ENCODE data around the gene DOCK10.
"Not testable (repeated sequence)": the region's sequence is repeated elsewhere in the genome, so short reads cannot be mapped to it uniquely, and the experiment has no call there.

DOCK10 gene

DNA sequence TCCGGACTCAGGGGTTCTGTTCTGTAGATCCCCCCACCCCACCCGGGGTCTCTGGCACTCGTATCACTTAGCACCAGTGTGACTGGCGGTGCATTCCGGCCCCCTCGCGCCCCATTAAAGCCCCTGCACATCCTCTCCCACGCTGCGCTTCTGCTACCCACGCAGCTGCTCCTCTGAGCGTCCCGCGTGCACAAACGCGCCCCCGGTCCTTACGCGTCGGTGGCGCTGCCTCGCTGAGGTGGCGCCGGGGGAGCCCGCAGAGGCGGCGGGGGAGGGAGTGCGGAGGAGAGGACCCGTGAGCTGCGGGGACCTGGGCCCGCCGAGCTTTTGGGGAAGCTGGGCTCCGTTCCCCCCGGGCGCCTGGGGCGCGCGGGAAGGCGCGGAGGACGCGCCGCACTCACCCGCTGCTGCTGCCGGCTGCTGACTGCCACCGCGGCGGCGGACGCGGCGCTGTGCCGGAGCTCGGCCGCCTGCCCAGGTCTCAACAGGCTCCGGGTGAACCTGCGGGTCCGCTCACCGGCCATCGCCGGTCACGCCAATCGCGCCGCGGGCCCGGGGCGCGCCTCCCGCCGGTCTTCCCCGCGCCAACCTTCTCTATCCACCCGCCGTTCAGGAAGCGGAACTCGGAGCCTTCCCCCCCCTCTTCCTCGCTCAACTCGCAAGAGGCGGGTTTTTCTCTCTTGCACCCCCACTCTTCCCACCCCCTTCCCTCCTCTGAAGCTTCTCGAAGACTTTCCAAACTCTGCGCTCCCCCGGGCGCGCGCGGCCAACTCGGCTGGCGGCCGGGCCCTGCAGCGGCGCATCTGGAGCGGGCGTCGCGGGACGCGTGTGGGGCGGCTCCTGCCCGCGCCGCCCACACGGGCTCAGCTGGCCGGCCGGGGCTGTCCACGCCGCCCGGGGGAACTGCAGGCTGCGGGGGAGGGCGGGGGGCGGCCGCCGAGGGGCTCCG, at the start of gene DOCK10:
DOCK10 (minus strand) TSS at position 618 of the 949 bp plus-strand sequence; CDS start at position 524, 94 bp downstream.
- no peak for FAIRE-seq

DNA sequence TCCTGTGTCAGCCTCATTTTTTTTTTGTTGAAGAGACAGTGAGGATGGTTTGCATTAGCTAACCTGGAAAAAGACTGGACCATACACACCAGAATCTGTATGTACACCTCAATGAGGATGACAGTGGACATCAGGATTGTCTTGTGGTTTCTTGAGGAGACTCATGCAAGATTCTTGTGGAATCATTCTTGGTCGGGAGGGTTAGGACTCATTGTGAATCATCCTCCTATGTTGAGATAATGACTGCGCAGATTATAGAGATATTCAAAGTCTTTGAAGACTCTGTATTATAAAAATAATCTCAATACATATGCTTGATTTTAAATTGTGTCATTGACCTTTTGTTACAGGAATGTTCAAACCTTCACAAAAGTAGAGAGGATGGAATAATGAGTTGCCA, 49.1 kb upstream of the DOCK10 start:
- no peak for FAIRE-seq

DNA sequence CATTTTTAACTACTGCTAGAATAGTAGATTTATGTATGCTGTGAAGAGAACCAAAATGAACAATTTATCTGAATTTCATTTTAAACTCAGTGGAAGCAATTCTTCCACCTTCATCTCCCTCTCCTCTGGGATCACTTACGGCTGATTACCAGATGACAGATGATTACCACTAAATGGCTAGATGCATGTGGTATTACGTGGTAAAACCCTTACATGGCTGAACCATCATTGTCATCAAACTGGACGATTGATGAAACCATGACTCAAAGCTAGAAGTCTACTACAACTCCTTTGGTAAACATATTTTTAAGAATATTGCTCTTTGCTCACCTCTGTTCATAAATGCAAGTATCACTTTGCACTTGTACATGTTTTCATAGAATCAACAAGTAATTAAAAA, 48.5 kb upstream of the DOCK10 start:
- no peak for FAIRE-seq

DNA sequence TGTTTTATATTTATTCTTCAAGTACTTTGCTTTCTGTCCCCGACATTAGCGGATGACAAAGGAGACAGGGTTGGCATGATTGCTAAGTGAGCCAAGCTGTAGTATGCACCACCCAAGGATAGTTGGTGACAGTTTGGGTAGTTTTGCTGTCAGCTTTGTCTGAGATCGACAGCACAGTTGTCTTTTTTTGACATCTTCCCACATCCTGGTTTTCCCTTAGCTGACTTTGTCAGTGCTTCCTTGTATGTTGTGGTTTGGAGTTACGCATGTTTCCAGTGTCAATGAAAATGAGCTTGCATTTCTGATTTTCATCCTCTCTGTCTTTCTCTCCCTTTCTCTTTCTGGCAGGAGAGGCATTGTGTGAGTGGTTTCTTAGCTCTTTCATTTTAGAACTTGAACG, 44.6 kb upstream of the DOCK10 start:
- FAIRE-seq, result no peak

DNA sequence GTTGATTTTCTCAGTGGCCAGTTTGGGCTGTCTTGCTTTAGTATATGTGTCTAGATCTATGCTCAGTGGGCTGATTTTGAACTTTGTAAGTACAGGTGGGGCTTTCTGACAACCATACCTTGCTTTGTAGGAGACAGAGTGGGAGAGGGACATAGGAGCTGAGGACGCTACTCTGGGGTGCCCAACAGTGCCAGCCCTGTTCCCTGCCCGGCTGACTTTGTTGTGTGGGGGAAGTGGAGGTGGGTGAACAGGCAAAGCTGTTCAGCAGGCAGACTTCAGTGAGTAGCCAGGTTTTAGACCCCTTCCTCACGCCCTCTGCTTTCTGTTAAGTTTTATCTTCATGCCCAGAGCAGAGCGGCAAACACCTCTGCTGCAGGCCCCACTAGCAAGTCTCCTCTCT, 44.2 kb upstream of the DOCK10 start:
- FAIRE-seq, result no peak

DNA sequence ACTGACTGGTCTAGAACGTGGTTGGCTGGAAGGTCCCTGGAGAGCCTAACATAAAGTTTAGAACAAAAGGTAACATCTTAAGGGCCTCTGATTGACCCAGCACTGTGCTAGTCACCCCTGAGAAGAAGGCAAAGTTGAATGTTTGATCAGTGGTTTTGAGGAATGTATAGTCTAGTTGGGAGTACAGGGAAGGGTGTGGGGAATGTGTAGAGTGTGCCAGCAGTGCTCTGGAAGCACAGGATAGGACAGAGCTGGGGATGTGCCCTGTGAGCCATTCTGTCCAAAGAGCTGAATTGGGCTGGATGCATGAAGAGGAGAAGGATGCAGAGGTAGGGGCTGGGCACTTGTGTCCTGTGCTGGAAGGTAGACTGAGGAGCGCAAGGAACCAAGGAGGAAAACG, 41.0 kb upstream of the DOCK10 start:
- FAIRE-seq, result no peak

DNA sequence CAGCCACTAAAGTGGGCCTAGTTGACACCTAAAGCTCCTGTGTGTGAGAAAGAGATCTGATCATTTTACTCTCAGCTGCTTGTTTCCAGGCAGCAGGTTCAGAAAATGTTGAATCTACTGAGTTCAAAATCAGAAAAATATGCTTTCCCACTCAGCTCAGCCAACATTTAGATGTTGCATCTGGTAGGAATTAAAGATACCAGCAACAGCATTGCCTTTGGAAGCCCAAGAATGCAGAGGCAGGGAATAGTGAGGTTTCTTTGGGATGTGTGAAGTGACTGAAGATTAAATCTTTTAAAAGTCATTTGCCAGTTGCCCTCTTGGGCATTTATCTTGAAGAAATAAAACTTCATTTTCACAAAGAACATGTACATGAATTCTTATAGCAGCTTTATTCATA, 33.9 kb upstream of the DOCK10 start:
- no peak for FAIRE-seq

DNA sequence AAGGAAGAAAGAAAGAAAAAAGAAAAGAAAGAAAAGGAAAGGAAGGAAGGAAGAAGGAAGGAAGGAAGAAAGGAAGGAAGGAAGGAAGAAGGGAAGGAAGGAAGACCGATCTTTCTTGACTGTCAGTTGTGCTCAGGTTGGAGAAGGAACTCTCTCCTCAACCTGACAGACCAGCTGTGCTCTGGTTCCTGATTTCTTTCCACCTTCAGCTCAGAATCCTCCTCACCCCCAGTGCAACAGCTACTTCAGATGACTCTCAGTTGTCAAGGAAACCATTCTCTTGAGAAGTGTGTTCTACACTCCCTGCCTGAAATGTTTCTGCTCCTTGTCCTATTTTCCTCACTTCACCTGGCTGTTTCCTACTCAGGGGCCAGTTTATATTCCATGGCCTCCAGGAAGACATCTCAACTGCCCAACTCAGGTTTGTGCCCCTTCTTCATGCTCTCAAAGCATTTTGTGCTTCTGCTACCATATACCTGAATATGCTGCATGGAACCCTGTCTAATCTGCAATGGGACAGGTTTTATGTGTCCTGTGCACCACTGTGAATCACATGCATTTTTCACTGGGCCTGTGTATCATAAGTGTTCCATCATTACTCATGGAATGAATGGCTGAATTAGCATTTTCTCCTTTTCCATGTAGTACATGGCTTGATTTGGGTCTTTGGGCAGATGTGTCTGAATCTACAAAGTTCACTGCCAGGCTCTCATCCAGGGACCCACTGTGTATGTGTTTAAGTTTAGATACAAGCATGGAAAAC, 32.8 kb upstream of the DOCK10 start:
- FAIRE-seq, result no peak

DNA sequence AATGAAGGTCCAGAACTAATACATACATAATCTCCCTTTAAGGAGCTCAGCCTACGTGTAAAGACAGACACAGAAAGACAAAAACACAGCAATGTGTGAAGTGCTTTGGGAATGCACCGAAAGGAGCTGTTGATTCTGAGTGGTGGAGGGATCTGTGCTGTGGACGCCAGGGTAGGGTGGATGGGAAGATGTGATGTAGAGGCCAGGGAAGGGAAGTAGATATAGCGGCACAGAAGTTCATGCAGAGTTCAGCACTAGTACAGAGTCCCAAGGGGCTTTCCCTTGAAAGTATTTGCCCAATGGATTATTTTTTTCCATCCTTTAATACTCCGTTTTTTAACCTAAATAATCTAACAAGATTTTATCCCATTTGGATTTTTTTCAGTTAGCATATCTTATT, 32.1 kb upstream of the DOCK10 start:
- FAIRE-seq, result no peak

DNA sequence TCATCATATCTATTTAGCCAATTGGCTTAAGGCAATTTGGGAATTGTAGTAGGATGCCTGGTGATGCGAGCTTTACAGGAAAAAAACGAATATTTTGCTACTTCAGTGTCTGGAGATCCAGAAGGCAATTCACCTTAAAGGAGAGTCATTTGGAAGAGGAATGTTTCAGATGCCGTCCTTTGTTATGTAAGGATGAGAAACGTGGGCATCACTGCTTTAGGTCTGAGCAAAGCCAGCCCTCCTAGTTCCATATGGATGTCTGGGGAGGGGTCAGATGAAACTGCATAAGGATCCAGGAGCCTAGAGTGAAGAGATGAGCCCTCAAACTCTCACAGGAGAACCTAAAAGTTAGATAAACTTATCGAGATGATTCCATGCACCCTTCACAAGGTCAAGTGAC, 30.9 kb upstream of the DOCK10 start:
- FAIRE-seq, result no peak

DNA sequence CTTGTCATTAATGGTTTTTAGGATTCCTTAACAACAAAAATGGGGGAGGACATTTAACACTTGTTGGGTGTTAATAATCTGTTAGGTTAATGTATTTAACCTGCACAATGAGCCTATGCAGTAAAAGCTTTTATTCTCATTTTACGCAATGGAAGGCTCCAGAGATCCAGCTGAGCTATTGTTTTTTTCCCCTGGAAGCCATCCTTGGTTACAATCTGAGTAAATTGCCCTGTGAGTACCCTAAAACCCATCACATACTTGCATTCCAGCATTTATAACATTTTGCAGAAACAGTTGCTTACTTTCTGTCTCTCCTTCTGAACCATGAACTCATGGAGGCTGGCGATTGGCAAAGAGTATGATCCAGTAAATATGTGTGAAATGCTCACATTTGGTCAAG, 30.2 kb upstream of the DOCK10 start:
- no peak for FAIRE-seq

DNA sequence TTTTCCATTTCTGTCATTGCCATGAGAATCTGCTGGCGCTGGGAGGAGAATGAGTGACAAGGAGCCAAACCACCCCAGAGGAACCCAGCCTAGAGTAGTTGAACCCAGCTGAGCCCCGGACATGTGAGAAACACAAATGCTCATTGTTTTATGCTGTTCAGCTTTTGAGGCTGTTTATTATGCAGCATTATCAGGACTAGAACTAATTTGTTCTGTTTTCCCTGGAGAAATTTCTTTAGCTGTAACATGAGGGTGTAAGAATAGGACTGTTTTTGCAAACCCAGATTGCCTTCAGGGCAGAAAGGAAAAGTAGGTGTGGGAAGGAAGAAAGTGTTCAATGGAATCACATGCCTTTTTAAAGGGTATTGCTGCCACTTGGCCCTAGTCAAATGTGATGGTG, 28.5 kb upstream of the DOCK10 start:
- FAIRE-seq, result no peak

DNA sequence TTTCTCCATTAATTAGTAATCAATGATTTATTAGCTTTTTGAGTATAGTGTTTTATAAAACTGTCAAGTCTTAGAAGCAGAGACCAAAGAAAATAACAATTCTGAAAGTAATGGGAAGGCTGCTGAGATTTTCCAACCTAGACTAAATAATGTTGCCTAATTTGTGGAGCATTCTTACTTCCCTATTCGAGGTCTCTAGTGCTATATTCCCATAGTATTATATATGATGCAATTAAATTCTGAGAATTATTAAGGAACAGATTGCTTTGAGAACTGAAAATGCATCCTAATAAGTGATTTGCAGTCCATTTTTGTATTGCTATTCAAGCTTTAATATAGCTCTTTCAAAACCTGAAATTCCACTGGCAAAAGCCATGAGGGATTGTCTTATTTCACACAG, 27.7 kb upstream of the DOCK10 start:
- FAIRE-seq, result no peak

DNA sequence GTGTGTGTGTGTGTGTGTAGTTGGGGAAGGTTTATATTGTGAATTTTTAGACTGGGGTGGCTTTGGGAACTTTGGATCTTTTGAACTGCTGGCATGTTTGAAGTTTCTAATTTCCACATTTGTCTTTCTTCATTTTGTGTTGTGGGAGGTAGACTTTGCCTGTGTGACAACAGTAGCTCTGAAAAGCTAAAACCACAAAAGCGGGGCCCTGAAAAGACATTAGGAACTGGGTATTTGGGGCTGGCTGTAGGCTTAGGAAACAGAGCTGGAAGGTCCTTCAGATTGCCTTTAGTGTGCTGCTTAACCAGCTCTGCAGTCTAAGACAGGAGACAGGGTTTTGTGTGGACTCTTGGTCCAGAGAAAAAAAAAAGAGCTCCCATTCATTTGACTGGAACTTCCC, 27.2 kb upstream of the DOCK10 start:
- FAIRE-seq, result no peak

DNA sequence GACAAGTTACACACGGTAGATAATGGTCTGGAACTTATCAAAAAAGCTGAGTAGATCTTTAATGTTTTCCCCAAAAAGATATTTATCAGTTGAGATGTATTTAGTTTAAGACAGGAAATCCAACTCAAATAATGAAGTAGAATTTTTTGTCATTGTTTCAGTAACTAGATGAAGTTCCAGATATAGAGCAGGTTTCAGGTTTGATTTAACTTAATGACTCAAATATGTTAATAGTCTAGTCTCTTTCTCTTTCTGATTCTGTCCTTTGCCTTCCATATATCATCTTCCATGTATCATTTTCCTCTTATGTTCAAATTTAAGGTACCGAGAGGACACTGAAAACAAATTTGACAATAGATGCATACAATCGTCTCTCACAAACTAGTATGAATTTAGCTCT, 23.6 kb upstream of the DOCK10 start:
- FAIRE-seq, result no peak

DNA sequence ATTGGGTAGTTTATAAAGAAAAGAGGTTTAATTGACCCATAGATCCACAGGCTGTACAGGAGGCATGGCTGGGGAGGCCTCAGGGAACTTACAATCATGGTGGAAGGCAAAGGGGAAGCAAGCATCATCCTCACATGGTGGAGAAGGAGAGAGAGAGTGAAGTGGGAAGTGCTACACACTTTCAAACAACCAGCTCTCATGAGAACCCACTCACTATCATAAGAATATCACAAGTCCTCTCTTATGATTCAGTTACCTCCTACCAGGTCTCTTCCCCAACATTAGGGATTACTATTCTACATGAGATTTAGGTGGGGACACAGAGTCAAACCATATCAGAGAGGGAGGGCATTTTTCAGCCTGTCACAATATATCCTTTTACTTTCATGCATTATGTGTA, 22.7 kb upstream of the DOCK10 start:
- no peak for FAIRE-seq

DNA sequence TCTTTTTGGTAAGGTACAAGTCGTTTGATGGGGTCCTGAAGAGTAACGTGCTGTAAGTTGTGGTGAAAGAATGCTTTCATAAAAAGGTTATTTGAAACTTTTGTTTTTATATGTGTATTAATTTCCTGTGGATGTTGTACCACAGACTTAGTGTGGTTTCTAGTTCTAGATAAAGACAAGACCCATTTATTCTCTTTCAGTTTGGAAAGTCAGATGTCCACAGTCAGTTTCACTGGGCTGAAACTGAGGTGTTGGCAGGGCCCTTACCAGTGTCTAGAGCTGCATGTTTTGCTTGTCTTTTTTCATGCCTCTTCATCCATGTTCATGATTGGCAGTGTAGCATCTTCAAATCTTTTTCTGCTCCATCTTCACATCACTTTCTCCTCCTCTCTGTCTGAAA, 22.1 kb upstream of the DOCK10 start:
- no peak for FAIRE-seq

DNA sequence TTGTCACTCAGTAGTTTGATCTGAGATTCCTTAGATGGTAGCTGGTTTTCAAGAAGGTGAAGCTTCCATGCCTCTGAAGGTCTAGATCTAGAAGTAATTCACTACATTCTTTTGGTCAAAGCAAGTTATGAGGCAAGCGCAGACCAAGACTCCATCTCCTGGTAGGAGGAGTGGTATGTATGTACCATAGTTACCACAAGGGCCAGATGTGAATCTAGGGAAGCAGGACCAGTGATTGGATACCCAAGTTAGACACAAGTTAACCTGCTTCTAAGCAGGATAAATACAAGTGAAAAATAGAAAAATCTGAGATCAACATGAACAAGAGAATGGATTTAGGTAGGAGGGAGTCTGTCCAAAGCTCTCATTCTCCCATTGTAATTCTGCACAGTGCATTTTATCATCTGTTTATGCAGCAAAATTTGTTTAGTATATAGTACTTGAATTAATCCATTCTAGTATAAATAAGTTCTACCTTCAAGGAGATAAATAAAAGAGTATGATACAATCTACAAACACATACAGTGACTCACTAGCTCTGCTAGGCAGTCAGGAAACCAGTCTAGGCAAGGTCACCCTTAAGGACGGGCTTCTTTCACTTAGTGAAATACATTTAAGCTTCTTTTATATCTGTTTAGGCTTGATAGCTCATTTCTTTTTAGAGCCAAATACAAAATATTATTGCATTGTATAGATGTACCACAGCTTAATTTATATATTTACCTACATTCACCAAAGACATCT, 14.2 kb upstream of the DOCK10 start:
- FAIRE-seq, result no peak

DNA sequence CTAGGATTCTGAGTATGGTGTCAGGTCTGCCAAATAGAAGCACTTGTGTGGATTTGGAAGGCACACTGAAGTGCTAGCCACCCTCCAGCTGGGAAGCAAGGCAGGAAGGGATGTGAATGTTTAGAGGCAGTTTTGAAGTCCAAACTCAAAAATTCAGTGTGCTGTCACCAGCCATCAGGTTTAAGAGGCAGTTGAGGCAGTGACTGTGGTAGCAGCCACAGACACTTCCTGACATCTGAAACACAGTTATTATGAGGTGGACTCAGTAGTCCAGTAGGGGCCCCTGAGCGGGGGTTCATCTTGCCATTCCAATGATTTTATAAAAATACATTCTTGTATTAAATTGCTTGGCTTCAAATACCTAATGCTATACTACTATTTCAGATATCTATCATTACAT, 13.4 kb upstream of the DOCK10 start:
- no peak for FAIRE-seq

DNA sequence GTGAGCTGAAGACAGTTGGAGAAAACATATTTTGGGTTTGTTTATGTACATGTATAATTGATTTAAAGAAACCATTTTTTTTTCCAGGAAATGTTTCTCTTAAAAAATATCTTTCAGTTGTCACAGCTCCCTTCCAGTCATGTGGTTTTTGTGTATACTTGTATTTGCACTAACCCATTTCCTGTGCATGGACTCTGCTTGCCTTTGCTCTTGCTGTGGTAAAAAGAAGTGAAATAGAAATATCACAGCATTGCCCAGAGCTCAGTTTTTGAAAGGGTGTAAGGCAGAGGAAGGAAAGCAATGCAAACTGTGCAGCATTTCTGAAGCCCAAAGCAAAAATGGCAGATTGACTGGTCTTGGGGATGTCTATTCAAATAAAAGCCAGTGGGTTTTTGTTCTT, 10.4 kb upstream of the DOCK10 start:
- no peak for FAIRE-seq

DNA sequence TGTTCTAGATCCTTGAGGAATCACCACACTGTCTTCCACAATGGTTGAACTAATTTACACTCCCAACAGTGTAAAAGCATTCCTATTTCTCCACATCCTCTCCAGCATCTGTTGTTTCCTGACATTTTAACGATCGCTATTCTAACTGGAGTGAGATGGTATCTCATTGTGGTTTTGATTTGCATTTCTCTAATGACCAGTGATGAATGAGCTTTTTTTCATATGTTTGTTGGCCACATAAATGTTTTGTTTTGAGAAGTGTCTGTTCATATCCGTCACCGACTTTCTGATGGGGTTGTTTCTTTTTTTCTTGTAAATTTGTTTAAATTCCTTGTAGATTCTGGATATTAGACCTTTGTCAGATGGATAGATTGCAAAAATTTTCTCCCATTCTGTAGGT, 5.2 kb upstream of the DOCK10 start:
- FAIRE-seq, result not testable (repeated sequence)

DNA sequence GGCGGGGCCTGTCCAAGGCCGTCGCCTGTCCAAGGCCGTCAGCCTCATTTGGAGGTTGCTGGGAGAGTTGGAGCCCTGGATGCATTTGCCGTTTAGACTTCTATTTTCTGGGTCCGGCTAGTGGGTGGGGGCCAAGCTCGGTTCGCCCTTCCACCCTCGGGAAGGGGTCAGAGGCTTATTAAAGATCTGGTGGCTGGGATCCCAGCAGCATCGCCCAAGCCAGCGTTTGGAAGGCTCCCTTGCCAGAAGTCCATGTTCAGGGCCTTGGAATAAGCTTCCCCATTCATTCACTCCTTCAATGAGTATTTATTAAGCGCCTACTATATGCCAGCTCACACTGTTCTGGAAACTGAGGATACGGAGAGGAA, 516 bp upstream of the DOCK10 start:
- FAIRE-seq, result no peak

DNA sequence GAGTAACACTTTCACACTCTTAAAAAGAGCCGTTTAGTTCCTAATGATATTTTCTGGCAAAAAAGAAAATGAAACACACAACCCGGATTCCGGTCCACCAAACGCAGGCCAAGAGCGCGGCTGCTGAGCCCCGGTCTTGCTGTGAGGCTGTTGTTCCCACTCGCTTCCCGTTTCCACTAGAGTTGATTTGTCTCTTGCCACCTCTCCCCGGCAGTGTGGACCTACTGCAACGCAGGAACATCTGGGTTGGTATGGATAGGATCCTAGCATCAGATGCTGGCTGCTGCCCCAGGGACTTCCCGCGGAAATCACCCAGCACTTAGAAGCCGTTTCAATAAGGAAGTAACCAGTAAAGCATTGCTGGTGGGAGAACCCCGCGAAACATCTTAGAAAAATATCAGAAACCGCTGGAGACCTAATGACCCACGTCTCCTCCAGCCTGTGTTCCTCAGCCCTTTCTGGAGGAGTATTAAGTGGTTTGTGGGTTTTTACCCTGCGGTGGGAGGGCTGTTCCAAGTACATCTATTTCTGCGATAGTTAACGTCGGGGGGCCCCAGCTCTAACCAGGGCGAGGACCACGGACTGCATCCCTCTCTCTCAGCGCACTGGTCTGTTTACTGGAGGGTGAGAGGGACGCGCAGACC, 939 bp downstream of the DOCK10 start:
- FAIRE-seq, result no peak

All from A204.1 (cell line).